Measurements from ENCODE around the gene TMPRSS3.

DNA sequence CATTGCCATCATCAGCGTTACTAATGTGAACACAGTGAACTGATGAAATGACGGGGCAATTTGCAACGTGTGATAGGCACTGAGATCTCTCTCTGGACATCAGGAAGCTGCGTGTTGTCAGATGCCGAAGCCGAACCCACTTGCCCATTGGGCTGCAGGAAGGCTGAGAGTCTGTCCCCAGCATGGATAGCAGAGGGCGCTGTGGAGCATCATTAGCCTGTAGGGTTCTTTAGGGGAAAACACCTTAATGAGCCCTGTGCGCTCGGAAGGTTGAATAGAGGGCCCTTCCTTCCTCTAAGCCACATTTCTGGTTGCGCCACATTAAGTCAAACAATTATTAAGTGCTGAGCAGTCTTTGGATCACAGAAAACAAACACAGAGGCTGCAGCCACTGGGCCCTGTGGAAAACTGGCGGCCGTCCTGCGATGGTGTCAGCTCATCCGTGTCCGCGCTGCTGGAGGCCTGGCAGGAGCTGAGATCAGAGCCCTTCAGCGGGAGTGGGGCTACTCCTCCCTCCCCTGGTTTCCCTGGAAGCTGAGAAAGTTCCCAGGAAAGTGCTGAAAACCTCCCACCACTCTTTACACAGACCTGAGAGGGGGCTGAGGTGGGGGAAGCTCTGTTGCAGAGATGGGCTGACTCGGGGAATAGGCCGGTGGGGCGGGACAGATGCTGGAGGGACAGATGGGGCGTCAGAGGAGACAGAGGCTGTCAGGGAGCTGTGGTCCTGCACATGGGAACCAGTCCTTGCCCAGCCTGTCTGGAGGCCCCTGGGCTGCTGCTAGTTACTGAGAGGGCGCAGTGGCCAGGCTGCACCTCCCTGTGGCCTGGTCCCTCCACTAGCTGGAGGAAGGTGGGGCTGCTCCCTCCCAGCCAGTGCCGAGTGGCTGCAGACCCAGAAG is 57.8 kb downstream of the TMPRSS3 start:
- TF ChIP-seq, protein P1, sequence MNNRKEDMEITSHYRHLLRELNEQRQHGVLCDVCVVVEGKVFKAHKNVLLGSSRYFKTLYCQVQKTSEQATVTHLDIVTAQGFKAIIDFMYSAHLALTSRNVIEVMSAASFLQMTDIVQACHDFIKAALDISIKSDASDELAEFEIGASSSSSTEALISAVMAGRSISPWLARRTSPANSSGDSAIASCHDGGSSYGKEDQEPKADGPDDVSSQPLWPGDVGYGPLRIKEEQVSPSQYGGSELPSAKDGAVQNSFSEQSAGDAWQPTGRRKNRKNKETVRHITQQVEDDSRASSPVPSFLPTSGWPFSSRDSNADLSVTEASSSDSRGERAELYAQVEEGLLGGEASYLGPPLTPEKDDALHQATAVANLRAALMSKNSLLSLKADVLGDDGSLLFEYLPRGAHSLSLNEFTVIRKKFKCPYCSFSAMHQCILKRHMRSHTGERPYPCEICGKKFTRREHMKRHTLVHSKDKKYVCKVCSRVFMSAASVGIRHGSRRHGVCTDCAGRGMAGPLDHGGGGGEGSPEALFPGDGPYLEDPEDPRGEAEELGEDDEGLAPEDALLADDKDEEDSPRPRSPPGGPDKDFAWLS (CRISPR knock-in tag; IDR thresholded peaks at IDR 0.05; ENCODE audit: borderline replicate concordance) = no peak
- TF ChIP-seq MAFK (conservative IDR thresholded peaks at IDR 0.05 in 1 of 2, IDR thresholded peaks at IDR 0.05 in 1 of 2; ENCODE audit: low read length in 2 of 2) (no peak), ZC3H13 (CRISPR knock-in tag; IDR thresholded peaks at IDR 0.05) (no peak)

Data from HepG2 (cell line).